SIG-M5 (cell line): ENCODE results near the gene APRT.
"Not testable (repeated sequence)": the region's sequence is repeated elsewhere in the genome, so short reads cannot be mapped to it uniquely, and the experiment has no call there.

Experiments used
- DNase-seq: peaks from one replicate; lab custom pipeline; 2025; lab: John Stamatoyannopoulos, UW

APRT gene

DNA sequence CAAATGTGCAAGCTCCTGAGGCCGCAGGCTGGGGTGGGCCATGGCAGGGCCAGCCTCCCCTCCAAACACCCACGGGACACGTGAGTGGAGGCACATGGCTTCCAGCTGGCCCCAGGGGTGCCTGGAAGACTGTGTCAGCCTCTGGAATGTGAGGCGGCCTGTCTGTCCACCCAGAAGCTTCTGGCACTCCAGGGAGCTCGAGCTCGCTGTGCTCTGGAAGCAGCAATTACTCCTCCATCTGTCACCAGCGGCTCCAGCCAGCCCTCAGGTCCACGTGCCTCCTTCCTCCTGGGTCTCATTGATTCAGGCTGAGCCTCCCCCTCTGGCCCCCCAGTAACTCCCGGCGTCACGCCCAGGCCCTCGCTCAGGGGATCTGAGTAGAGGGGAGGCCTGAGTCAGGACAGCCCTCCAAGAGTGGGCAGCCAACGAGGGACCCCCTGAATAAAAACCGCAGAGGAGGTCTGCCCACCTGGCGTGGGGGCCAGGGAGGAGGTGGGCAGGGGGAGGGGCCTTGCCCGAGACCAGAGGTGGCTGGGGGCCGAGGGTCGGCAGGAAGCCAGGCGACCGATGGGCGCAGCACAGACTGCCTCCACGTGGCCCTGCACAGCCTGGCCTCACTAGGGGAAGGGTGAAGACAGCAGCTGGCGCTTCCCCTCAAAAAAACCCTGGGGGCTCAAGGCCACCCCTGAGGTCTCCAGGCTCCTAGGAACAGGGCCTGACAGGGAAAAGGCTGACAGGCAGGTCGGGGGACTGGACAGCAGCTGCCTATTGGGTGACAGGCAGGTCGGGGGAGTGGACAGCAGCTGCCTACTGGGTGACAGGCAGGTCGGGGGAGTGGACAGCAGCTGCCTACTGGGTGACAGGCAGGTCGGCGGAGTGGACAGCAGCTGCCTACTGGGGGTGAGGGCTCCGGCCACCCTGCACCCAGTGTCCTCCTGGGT lies 38.6 kb downstream of the APRT start:
- no peak for DNase-seq

GRCh38 chr16:88771781-88772180 lies 39.9 kb downstream of the APRT start:
- DNase-seq, result not testable (repeated sequence)

GRCh38 chr16:88771294-88771772 lies 40.4 kb downstream of the APRT start:
- no peak for DNase-seq

- DNase-seq, result no peak
Measured at GRCh38 chr16:88770461-88771293, 41.1 kb downstream of the APRT start.

DNA sequence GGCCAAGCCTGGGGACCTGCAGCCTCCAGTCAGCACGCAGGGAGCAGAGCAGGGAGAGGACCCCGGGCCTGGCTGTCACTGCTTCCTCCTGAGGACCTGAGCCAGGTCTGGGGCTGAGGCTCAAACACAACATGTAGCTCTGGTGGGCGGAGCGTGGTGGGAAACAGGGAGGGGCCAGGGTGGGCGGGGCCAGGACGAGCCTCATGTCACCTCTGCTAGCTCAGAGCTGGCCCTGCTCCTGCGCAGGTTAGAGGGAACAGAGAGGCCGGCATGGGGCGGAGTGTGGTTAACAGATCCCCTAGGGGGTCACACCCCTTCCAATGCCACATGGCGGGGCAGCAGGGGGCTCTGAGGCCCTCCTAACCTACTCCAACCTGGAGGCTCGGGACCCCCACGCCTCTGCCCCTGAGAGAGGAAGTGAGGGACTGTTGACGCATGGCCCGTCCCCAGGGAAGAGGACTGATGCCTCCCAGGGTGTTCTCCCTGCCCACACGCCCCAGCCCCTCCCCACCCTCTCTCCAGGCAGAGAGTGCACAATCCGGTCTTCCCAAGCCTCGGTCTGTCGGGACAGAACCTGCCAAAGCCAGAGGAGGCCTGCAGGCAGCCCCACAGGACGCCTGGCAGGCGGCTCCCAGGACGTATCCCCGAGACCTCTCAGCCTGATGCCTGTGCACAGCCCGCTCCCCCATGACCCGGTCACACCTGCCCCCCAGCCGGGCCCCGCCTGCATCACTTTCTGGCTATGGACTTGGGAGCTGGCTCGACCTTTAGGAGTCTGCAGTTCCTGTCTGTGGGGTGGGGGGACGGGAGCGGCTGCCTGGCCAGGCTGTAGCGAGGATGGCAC lies 41.9 kb downstream of the APRT start:
- no peak for DNase-seq

- DNase-seq, result no peak
Measured at GRCh38 chr16:88768071-88768783, 43.5 kb downstream of the APRT start.

DNA sequence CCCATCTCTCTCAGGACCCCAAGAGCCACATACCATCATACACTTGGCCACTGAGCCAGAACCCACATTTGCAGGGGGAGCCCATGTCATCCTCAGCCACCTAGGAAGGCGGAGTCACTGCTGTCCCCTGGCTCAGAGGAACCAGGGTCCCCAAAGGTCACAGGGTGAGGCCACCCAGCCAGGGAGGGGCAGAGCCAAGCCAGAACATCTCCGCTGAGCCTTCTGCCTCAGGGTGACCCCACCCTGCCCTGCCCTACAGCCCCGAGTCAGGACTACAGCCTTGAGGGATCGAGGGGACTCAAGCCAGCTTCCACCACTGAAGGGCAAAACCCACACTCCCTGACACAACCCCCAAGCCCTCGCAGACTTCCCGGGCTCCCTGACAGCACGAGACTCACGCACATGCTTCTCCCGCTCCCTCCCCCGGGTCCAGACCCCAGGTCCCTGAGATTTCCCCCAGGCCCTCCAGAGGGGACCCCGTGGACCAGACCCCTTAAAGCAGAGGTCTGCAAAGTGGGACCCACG lies 44.1 kb downstream of the APRT start:
- DNase-seq, result no peak

DNA sequence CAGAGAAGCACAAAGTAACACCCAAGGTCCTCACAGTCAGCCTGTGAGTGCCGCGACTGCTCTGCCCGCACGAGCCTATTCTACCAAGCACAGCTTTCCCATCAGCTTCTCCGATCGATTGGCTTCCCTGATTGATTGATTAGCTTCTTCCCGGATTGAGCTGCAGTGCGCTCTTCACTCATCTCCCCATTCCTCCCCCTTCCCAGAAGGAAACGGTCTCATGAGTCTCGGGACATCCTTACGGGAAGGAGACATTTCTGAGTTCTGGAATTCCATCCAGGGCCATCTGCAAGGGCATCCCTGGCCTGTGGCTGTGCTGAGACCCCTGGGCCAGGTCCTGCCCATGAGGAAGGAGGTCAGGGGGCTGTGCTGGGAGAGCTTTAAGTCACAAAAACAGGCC lies 44.8 kb downstream of the APRT start:
- no peak for DNase-seq

- no peak for DNase-seq
Measured at GRCh38 chr16:88764913-88765349, 46.8 kb downstream of the APRT start.

GRCh38 chr16:88764080-88764479 lies 47.6 kb downstream of the APRT start:
- no peak for DNase-seq

DNA sequence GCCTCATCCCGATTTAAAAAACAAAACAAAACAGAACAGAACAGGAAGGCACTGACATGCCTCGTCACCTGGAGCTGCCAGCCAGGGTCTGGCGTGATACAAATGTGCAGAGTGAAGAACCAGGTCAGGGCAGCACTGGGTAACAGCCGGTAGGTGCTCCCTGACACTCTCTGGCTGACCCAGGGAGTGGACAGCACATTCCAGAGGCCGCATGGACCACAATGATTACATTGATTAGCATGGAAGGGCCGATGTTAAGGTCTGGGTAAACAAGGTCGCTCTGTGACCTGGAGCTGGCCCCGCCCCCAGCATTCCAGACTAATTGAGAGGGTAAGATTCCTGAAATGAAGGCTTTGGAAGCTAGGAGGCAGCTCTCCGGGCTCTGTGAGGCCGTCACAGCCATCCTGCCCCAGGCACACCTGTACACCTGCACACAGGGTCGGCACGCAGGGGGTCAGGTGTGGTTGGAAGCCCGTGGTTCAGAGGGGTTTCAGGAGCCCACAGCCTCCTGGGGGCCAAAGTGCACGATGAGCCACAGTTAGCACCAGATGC lies 48.1 kb downstream of the APRT start:
- DNase-seq, result no peak

- DNase-seq, result no peak
Measured at GRCh38 chr16:88762941-88763340, 48.8 kb downstream of the APRT start.

GRCh38 chr16:88762258-88762870 lies 49.4 kb downstream of the APRT start:
- DNase-seq, result no peak

DNA sequence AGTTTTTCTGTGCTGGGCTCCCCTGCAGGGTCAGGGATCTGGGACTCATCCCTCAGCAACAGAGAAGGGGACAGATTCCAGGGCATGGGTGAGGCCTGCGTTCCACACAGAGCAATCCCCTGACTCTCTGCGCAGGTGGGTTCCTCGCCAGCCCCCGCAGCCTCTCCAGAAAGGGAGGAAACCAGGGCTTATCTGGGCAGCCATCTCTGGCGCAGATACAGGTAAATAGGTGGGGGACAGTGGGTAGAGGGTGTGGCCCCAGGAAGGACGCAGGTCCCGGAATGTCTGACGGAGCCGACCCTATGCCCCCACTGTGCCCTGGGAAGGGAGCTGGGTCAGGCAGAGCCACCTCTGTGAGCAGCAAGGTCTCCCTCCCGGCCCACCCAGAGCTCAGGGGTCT lies 49.9 kb downstream of the APRT start:
- DNase-seq, result no peak

DNA sequence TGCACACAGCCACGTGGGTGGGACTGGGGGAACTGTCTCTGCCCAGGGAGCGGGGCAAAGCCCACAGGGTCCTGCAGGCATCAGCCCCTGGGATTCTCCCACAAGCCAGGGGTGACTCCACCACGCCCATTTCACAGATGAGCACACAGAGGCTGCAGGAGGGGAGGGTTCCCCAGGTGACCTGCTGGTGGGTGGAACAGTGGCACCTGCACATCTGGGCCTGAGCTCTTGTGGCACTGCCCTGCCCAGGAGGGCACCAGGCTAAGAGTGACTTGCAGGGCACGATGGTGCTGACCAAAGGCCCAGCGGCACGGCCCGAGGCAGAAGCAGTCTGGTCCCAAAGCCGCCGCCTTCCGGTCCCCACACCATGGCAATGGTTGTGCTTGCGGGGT lies 50.6 kb downstream of the APRT start:
- DNase-seq, result no peak

- DNase-seq, result no peak
Measured at GRCh38 chr16:88760424-88761142, 51.1 kb downstream of the APRT start.

- DNase-seq, result no peak
Measured at GRCh38 chr16:88759976-88760350, 51.8 kb downstream of the APRT start.
